H1 (cell line): ENCODE results near the gene MYLK4. TPM values are rescaled to one million over a fixed set of nuclear protein-coding genes. Genes with fewer than 3 reads are reported as not detected.

Experiments
- CTCF ChIA-PET: fragments of 300-600 bp; sonication (Branson Sonifier 250); formaldehyde crosslinking; loops from one replicate; lab custom pipeline; 2021; ENCODE audit not compliant: partially characterized antibody; lab: Charles Lee
- POLR2A ChIA-PET: fragments of 300-600 bp; sonication (Branson Sonifier 250); formaldehyde crosslinking; loops from one replicate; lab custom pipeline; 2021; ENCODE audit warnings: inconsistent platforms; ENCODE audit not compliant: partially characterized antibody; lab: Charles Lee
- DNase-seq, 2 experiments: peaks; one replicate each; pipeline versions ENCODE4 v3.0.0 to v3.0.0-alpha.2; 2010 to 2022; ENCODE audit warnings: low spot score in 2 of 2, low read depth in 1 of 2, mixed read lengths in 1 of 2
- FAIRE-seq: peaks from 2 replicates; lab custom pipeline; 2011; peaks lifted over from hg19 to GRCh38; lab: Jason Lieb, UNC
- H2AFZ ChIP-seq: 2 replicates; pipeline ENCODE4 v1.8.1; 2012; ENCODE audit warnings: low read length, inconsistent platforms
- H2AK5ac ChIP-seq: 2 replicates; pipeline ENCODE4 v1.6.1; 2013; ENCODE audit warnings: low read depth, low read length
- H2BK120ac ChIP-seq: replicated peaks from 2 replicates; pipeline ENCODE3; 2013; ENCODE audit warnings: low read depth, low read length, inconsistent platforms
- H2BK12ac ChIP-seq: 2 replicates; pipeline ENCODE4 v1.6.1; 2013; ENCODE audit warnings: low read depth, low read length
- H2BK15ac ChIP-seq: 2 replicates; pipeline ENCODE4 v1.6.1; 2013; ENCODE audit warnings: low read length
- H2BK20ac ChIP-seq: 2 replicates; pipeline ENCODE4 v1.6.1; 2013; ENCODE audit warnings: low read length
- H2BK5ac ChIP-seq: 2 replicates; pipeline ENCODE4 v1.6.1; 2013; ENCODE audit warnings: low read depth, low read length
- H3K14ac ChIP-seq: 2 replicates; pipeline ENCODE4 v1.6.1; 2013; ENCODE audit warnings: inconsistent platforms; ENCODE audit not compliant: insufficient read length
- H3K18ac ChIP-seq: 2 replicates; pipeline ENCODE4 v1.6.1; 2013; ENCODE audit warnings: low read length; ENCODE audit errors: extremely low read depth
- H3K23ac ChIP-seq: 2 replicates; pipeline ENCODE4 v1.6.1; 2013; ENCODE audit warnings: inconsistent platforms; ENCODE audit not compliant: insufficient read length
- H3K23me2 ChIP-seq: 2 replicates; pipeline ENCODE4 v1.6.1; 2013; ENCODE audit warnings: low read depth, low read length
- H3K27ac ChIP-seq: 2 replicates; pipeline ENCODE4 v1.6.1; 2011; ENCODE audit warnings: low read depth, low read length, inconsistent platforms
- H3K27me3 ChIP-seq, 4 experiments: replicated peaks in 1 of 4; 1 replicate in 1 of 4; 2 replicates in 3 of 4; pipeline versions ENCODE4 v1.6.1 to v1.8.1; 2011 to 2013; ENCODE audit warnings: low read length in 3 of 4, mild to moderate bottlenecking in 3 of 4, inconsistent platforms in 2 of 4, mixed read lengths in 2 of 4, moderate library complexity in 1 of 4; ENCODE audit not compliant: control insufficient read depth in 3 of 4, insufficient read depth in 3 of 4; ENCODE audit errors: extremely low read depth in 1 of 4
- H3K36me3 ChIP-seq, 4 experiments: 2 replicates each; pipeline versions ENCODE4 v1.6.1 to v1.8.1; 2011 to 2013; ENCODE audit warnings: mild to moderate bottlenecking in 4 of 4, low read length in 3 of 4, moderate library complexity in 2 of 4, control low read depth in 1 of 4, inconsistent platforms in 1 of 4; ENCODE audit not compliant: insufficient read depth in 4 of 4, control insufficient read depth in 2 of 4
- H3K4ac ChIP-seq: replicated peaks from 2 replicates; pipeline ENCODE3; 2013; ENCODE audit warnings: low read length, low read depth, mixed read lengths, inconsistent platforms; ENCODE audit not compliant: insufficient read length
- H3K4me1 ChIP-seq, 4 experiments: replicated peaks in 1 of 4; 1 replicate in 1 of 4; 2 replicates in 3 of 4; pipeline versions ENCODE4 v1.6.1 to v1.8.1; 2011 to 2013; ENCODE audit warnings: low read length in 3 of 4, inconsistent platforms in 2 of 4, mixed read lengths in 1 of 4; ENCODE audit not compliant: insufficient read depth in 4 of 4, control insufficient read depth in 3 of 4
- H3K4me2 ChIP-seq, 2 experiments: 2 replicates each; pipeline versions ENCODE4 v1.6.1 to v1.8.1; 2011 to 2013; ENCODE audit warnings: low read depth in 2 of 2, low read length in 2 of 2, control low read depth in 1 of 2, inconsistent platforms in 1 of 2, mild to moderate bottlenecking in 1 of 2; ENCODE audit not compliant: insufficient read depth in 1 of 2
- H3K4me3 ChIP-seq, 4 experiments: fragments of 200-600, 300-600 bp in 1 of 4; sonication (generic), shearing (Covaris generic), sonication (Bioruptor Twin) in 1 of 4; 2 replicates each; pipeline versions ENCODE4 v1.5.1 to v1.8.1; 2011 to 2016; ENCODE audit warnings: low read length in 4 of 4, low read depth in 3 of 4, control low read depth in 2 of 4, inconsistent platforms in 2 of 4, mild to moderate bottlenecking in 2 of 4, mixed read lengths in 1 of 4, moderate library complexity in 1 of 4; ENCODE audit not compliant: insufficient read depth in 2 of 4; ENCODE audit errors: extremely low read depth in 1 of 4
- H3K56ac ChIP-seq: replicated peaks from 2 replicates; pipeline ENCODE3; 2013; ENCODE audit warnings: low read depth, mild to moderate bottlenecking, mixed read lengths, low read length, inconsistent platforms; ENCODE audit not compliant: insufficient read length
- H3K79me1 ChIP-seq: 2 replicates; pipeline ENCODE4 v1.6.1; 2013; ENCODE audit warnings: low read depth, low read length, control low read depth
- H3K79me2 ChIP-seq, 2 experiments: 2 replicates each; pipeline versions ENCODE4 v1.6.1 to v1.8.1; 2012 to 2013; ENCODE audit warnings: low read length in 2 of 2, mild to moderate bottlenecking in 2 of 2, inconsistent platforms in 1 of 2; ENCODE audit not compliant: insufficient read depth in 2 of 2, control insufficient read depth in 1 of 2
- H3K9ac ChIP-seq, 4 experiments: replicated peaks in 1 of 4; 1 replicate in 1 of 4; 2 replicates in 3 of 4; pipeline versions ENCODE4 v1.6.1 to v1.8.1; 2011 to 2013; ENCODE audit warnings: low read depth in 3 of 4, low read length in 3 of 4, control low read depth in 2 of 4, mild to moderate bottlenecking in 2 of 4, moderate library complexity in 2 of 4, inconsistent platforms in 1 of 4; ENCODE audit errors: extremely low read depth in 1 of 4
- H3K9me3 ChIP-seq, 2 experiments: 2 replicates each; pipeline versions ENCODE4 v1.6.1 to v1.8.1; 2012 to 2013; ENCODE audit warnings: mild to moderate bottlenecking in 2 of 2, moderate library complexity in 2 of 2, control low read depth in 1 of 2, inconsistent platforms in 1 of 2, low read depth in 1 of 2, low read length in 1 of 2, mixed read lengths in 1 of 2; ENCODE audit not compliant: insufficient read depth in 2 of 2
- H4K20me1 ChIP-seq, 2 experiments: replicated peaks in 1 of 2; 2 replicates each; pipeline versions ENCODE3 to v1.8.1; 2011 to 2013; ENCODE audit warnings: inconsistent platforms in 2 of 2, low read length in 2 of 2, mild to moderate bottlenecking in 1 of 2; ENCODE audit not compliant: insufficient read depth in 2 of 2, control insufficient read depth in 1 of 2
- H4K5ac ChIP-seq: 2 replicates; pipeline ENCODE4 v1.6.1; 2013; ENCODE audit warnings: low read length, low read depth, mixed read lengths, inconsistent platforms; ENCODE audit not compliant: insufficient read length
- H4K8ac ChIP-seq: 2 replicates; pipeline ENCODE4 v1.8.0; 2013; ENCODE audit warnings: mild to moderate bottlenecking, moderate library complexity, low read length, inconsistent platforms; ENCODE audit not compliant: insufficient read depth; ENCODE audit errors: extremely low read depth
- H4K91ac ChIP-seq: replicated peaks from 2 replicates; pipeline ENCODE3; 2013; ENCODE audit warnings: low read length, mixed read lengths, inconsistent platforms; ENCODE audit not compliant: insufficient read length
- EGR1 ChIP-seq: IDR thresholded peaks from 2 replicates; pipeline ENCODE4 v1.6.1; 2011; ENCODE audit warnings: low read depth, low read length, borderline replicate concordance
- JUN ChIP-seq: IDR thresholded peaks from 2 replicates; pipeline ENCODE4 v1.6.1; 2011; ENCODE audit warnings: low read depth, mild to moderate bottlenecking, improper control_type of control experiment, low read length
- JUND ChIP-seq: IDR thresholded peaks from 2 replicates; pipeline ENCODE4 v1.6.1; 2011; ENCODE audit warnings: mild to moderate bottlenecking, improper control_type of control experiment, low read length
- POU5F1 ChIP-seq: IDR thresholded peaks from 2 replicates; pipeline ENCODE4 v1.6.1; 2011; ENCODE audit warnings: low read depth, mild to moderate bottlenecking, low read length, moderate library complexity
- WGBS, 2 experiments: shearing (Covaris generic) in 1 of 2; methylation state at CpG; one replicate each; pipeline versions ENCODE4 v1.1.6 to v1.1.7; 2013 to 2015; ENCODE audit warnings: low lambda C conversion rate in 2 of 2, mixed read lengths in 2 of 2, inconsistent platforms in 1 of 2, low coverage in 1 of 2, missing lambda C conversion rate in 1 of 2; ENCODE audit not compliant: insufficient replicate concordance in 2 of 2, insufficient coverage in 1 of 2, insufficient read length in 1 of 2; ENCODE audit errors: extremely low coverage in 1 of 2, missing lambda C conversion rate in 1 of 2; 5-methylcytosine and 5-hydroxymethylcytosine counted together
- polyA plus RNA-seq, 7 experiments: library from polyadenylated mRNA; depleted of rRNA in 3 of 7; stranded (reverse) in 5 of 7; unstranded in 2 of 7; fragments of >200 nt in 5 of 7; fragments of 200-250 nt in 2 of 7; gene quantifications; 1 replicate in 5 of 7; 2 replicates in 1 of 7; 4 replicates in 1 of 7; pipeline versions ENCODE4 v1.2.1 to v1.2.3, GENCODE V29; 2011 to 2013; ENCODE audit warnings: missing spikeins in 2 of 7, mixed read lengths in 2 of 7
- total RNA-seq: library from RNA; stranded (reverse); fragmentation: NEBNext Ultra II Directional; extraction: Animal tissue kit (Norgen Biotek cat#: 25700); gene quantifications from 2 replicates; pipeline ENCODE4 v1.2.1, GENCODE V29; 2021

MYLK4 gene
- total and polyA plus RNA-seq, 2 of the 8 experiments (the other 6 are each of a cell fraction or from before 2014, with no cell fraction given) = 0.11 to 0.17 TPM

GRCh38 chr6:2734488-2735166, 16.1 kb downstream of the MYLK4 start:
- no peaks in the 10 kb centered on the region for H3K9me3 ChIP-seq
- no peak overlapping the region for H2BK120ac ChIP-seq
- H2AFZ ChIP-seq = no peak overlapping the region
- H4K8ac ChIP-seq = no peak overlapping the region
- 0 out of 8 replicates have a peak overlapping the region, but pooled peaks of 1 of the 4 experiments have one; percentile 2 for H3K4me3 ChIP-seq
- peaks cover 3 to 25% (median 6%) of the 10 kb centered on the region in 4 experiments for H3K4me1 ChIP-seq
- no peak overlapping the region for H4K5ac ChIP-seq
- H3K14ac ChIP-seq = no peak overlapping the region
- H3K36me3 ChIP-seq = no peaks in the 10 kb centered on the region
- TF ChIP-seq EGR1 (no peak), JUND (peak; percentile 89), POU5F1 (no peak), JUN (peak; percentile 74; the same call in 1 of the 2 replicates)
- H3K4me2 ChIP-seq = peak overlapping the region in 1 of 2 experiments; percentile 37; a peak in 2 of 4 replicates
- DNase-seq (no peak), FAIRE-seq (no peak)
- ChIA-PET POLR2A (no interaction called here), CTCF (interaction anchor here (1.0 to 11.1 kb wide), 4 partner anchors 11 to 506 kb away, joined by 4 to 160 read pairs (median 6); partner anchors contain the start of gene MYLK4)
- 37% methylated on average over 2 of the region's 2 CpGs; no CpG with 5 or more reads in 1 of the 2 experiments for WGBS, 2 experiments
- no peak overlapping the region for H3K56ac ChIP-seq
- H3K4ac ChIP-seq = no peak overlapping the region
- no peak overlapping the region for H3K23ac ChIP-seq
- H3K27ac ChIP-seq = no peak overlapping the region
- no peaks in the 10 kb centered on the region for H4K20me1 ChIP-seq
- H3K79me2 ChIP-seq = no peaks in the 10 kb centered on the region
- H2BK20ac ChIP-seq = no peak overlapping the region
- no peaks in the 10 kb centered on the region for H3K23me2 ChIP-seq
- H2BK15ac ChIP-seq = no peak overlapping the region
- no peaks in the 10 kb centered on the region for H3K79me1 ChIP-seq
- H4K91ac ChIP-seq = no peak overlapping the region
- H2BK12ac ChIP-seq = no peak overlapping the region
- H2AK5ac ChIP-seq = no peak overlapping the region
- no peak overlapping the region for H2BK5ac ChIP-seq
- no peak overlapping the region for H3K9ac ChIP-seq
- H3K18ac ChIP-seq = no peak overlapping the region
- no peaks in the 10 kb centered on the region for H3K27me3 ChIP-seq
